ENCODE data around the gene BBOX1.

GRCh38 chr11:26994631-26995095, 46.0 kb upstream of the BBOX1 start:
- TF ChIP-seq SP1 (IDR thresholded peaks at IDR 0.05; ENCODE audit: low read depth) (no peak), EZH2phosphoT487 (IDR thresholded peaks at IDR 0.05; ENCODE audit: borderline replicate concordance) (no peak), EGR1 (IDR thresholded peaks at IDR 0.05; ENCODE audit: low read depth) (no peak), POLR2AphosphoS5 (IDR thresholded peaks at IDR 0.05; ENCODE audit: low read depth, low read length) (no peak), EZH2 (IDR thresholded peaks at IDR 0.05) (no peak), CBX3 (IDR thresholded peaks at IDR 0.05; ENCODE audit: low read depth) (no peak), POLR2A (IDR thresholded peaks at IDR 0.05; ENCODE audit: borderline replicate concordance, extremely low read depth, insufficient read depth, insufficient read length) (no peak)
- TF ChIP-seq, protein P1, sequence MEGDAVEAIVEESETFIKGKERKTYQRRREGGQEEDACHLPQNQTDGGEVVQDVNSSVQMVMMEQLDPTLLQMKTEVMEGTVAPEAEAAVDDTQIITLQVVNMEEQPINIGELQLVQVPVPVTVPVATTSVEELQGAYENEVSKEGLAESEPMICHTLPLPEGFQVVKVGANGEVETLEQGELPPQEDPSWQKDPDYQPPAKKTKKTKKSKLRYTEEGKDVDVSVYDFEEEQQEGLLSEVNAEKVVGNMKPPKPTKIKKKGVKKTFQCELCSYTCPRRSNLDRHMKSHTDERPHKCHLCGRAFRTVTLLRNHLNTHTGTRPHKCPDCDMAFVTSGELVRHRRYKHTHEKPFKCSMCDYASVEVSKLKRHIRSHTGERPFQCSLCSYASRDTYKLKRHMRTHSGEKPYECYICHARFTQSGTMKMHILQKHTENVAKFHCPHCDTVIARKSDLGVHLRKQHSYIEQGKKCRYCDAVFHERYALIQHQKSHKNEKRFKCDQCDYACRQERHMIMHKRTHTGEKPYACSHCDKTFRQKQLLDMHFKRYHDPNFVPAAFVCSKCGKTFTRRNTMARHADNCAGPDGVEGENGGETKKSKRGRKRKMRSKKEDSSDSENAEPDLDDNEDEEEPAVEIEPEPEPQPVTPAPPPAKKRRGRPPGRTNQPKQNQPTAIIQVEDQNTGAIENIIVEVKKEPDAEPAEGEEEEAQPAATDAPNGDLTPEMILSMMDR (IDR thresholded peaks at IDR 0.05 in 2 of 3, conservative IDR thresholded peaks at IDR 0.05 in 1 of 3; ENCODE audit: borderline replicate concordance in 1 of 3, insufficient read depth in 1 of 3, low read depth in 2 of 3, low read length in 2 of 3): no peak
- TF ChIP-seq, protein P2, sequence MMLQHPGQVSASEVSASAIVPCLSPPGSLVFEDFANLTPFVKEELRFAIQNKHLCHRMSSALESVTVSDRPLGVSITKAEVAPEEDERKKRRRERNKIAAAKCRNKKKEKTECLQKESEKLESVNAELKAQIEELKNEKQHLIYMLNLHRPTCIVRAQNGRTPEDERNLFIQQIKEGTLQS (IDR thresholded peaks at IDR 0.05): no peak

Data from HCT116 (cell line).